K562 (cell line): ENCODE measurements around the gene TRIM27. TPM values are rescaled to one million over a fixed set of nuclear protein-coding genes. Genes with fewer than 3 reads are reported as not detected.

Experiments
- CCAR2 ChIP-seq: fragments of 200-400 bp; formaldehyde crosslinking; IDR thresholded peaks from 2 replicates; pipeline ENCODE4 v1.6.1; 2017; ENCODE audit warnings: mild to moderate bottlenecking, low read depth, low read length
- CREB3L1 ChIP-seq: fragments of 450-650 bp; IDR thresholded peaks from 2 replicates; pipeline ENCODE4 v1.6.1; 2014; ENCODE audit warnings: low read depth, mild to moderate bottlenecking, moderate library complexity, borderline replicate concordance
- DMBX1 ChIP-seq: fragments of 250-450 bp; sonication (Bioruptor Pico); IDR thresholded peaks from 2 replicates; pipeline ENCODE4 v1.8.0; 2022; ENCODE audit warnings: inconsistent platforms, mild to moderate bottlenecking, moderate library complexity, borderline replicate concordance
- HDAC6 ChIP-seq: IDR thresholded peaks from 2 replicates; pipeline ENCODE4 v1.6.1; 2012; ENCODE audit warnings: low read depth, mild to moderate bottlenecking, control low read depth, inconsistent platforms, low read length, moderate library complexity
- KLF1 ChIP-seq: fragments of 450-650 bp; IDR thresholded peaks from 2 replicates; pipeline ENCODE4 v1.6.1; 2016; ENCODE audit warnings: missing genetic modification characterization, missing compliant biosample characterization
- MAZ ChIP-seq, 2 experiments: fragments of 450-650 bp in 1 of 2; sonication (generic) in 1 of 2; formaldehyde crosslinking; IDR thresholded peaks in 1 of 2; conservative IDR thresholded peaks in 1 of 2; 2 replicates each; pipeline versions ENCODE4 v1.4.0 to v1.5.0; 2020; ENCODE audit warnings: mild to moderate bottlenecking in 1 of 2, missing genetic modification reagents in 1 of 2
- MIER1 ChIP-seq: fragments of 450-650 bp; IDR thresholded peaks from 2 replicates; pipeline ENCODE4 v1.6.1; 2016; ENCODE audit warnings: antibody characterized with exemption, mild to moderate bottlenecking, low read depth
- MTF1 ChIP-seq: fragments of 250-450 bp; sonication (Bioruptor Pico); IDR thresholded peaks from 2 replicates; pipeline ENCODE4 v1.9.0; 2021; ENCODE audit warnings: moderate library complexity, mild to moderate bottlenecking, inconsistent platforms, borderline replicate concordance
- PCBP2 ChIP-seq: fragments of 200-400 bp; formaldehyde crosslinking; IDR thresholded peaks from 2 replicates; pipeline ENCODE4 v1.6.1; 2018; ENCODE audit warnings: low read length, low read depth, mild to moderate bottlenecking, moderate library complexity; ENCODE audit not compliant: poor library complexity, severe bottlenecking
- SRSF1 ChIP-seq: fragments of 200-400 bp; formaldehyde crosslinking; IDR thresholded peaks from 2 replicates; pipeline ENCODE4 v1.6.1; 2017; ENCODE audit warnings: mild to moderate bottlenecking, low read depth, low read length, moderate library complexity
- THRB ChIP-seq: fragments of 450-650 bp; formaldehyde crosslinking; conservative IDR thresholded peaks from 2 replicates; pipeline ENCODE4 v1.4.0; 2022; ENCODE audit warnings: mild to moderate bottlenecking, missing genetic modification characterization
- U2AF2 ChIP-seq: fragments of 200-400 bp; formaldehyde crosslinking; optimal IDR thresholded peaks from 2 replicates; pipeline ENCODE3; 2017; ENCODE audit warnings: low read depth, mild to moderate bottlenecking, low read length
- ZNF217 ChIP-seq: sonication (generic); formaldehyde crosslinking; IDR thresholded peaks from 2 replicates; pipeline ENCODE4 v1.8.0; 2022; ENCODE audit warnings: mild to moderate bottlenecking, missing genetic modification reagents
- ZNF318 ChIP-seq, 2 experiments: fragments of 450-650 bp; IDR thresholded peaks; 2 replicates each; pipeline ENCODE4 v1.6.1; 2016; ENCODE audit warnings: mild to moderate bottlenecking in 2 of 2, borderline replicate concordance in 1 of 2, low read depth in 1 of 2, moderate library complexity in 1 of 2
- ZNF41 ChIP-seq: fragments of 250-450 bp; sonication (Bioruptor Pico); conservative IDR thresholded peaks from 2 replicates; pipeline ENCODE4 v1.4.0; 2020; ENCODE audit warnings: mild to moderate bottlenecking
- ZNF561 ChIP-seq: fragments of 450-650 bp; formaldehyde crosslinking; conservative IDR thresholded peaks from 2 replicates; pipeline ENCODE4 v1.4.0; 2020; ENCODE audit warnings: mild to moderate bottlenecking, moderate library complexity
- polyA plus RNA-seq, 8 experiments: library from polyadenylated mRNA; depleted of rRNA in 4 of 8; stranded (reverse) in 5 of 8; unstranded in 3 of 8; fragments of >200 nt; fragmentation: Nextera tagmentation in 2 of 8; fragmentation: Illumina TruSeq in 1 of 8; extraction: Ambion mirVana in 2 of 8; extraction: Trizol in 1 of 8; gene quantifications; 2 replicates each; pipeline versions ENCODE4 v1.2.1 to v1.2.3, GENCODE V29; 2011 to 2014; ENCODE audit warnings: inconsistent platforms in 1 of 8, missing spikeins in 1 of 8
- total RNA-seq, 7 experiments: library from RNA; depleted of rRNA in 6 of 7; stranded (reverse); fragments of >200 nt in 6 of 7; fragmentation: Illumina TruSeq in 2 of 7; extraction: Trizol in 2 of 7; gene quantifications; 2 replicates each; pipeline versions ENCODE4 v1.2.1 to v1.2.3, GENCODE V29; 2011 to 2021; ENCODE audit warnings: low replicate concordance in 1 of 7

The TRIM27 gene
- total and polyA plus RNA-seq, 9 of the 15 experiments (the other 6 are each of a cell fraction or from before 2014, with no cell fraction given) = 37.7 to 235 (median 122) TPM

GRCh38 chr6:28895131-28895812, 28.5 kb downstream of the TRIM27 start (continued):
- TF ChIP-seq DMBX1 (CRISPR knock-in tag) (no peak; the same call in 1 of the 2 replicates), PCBP2 (no peak), CCAR2 (no peak), CREB3L1 (peak; percentile 91), SRSF1 (no peak), MIER1 (no peak), ZNF41 (CRISPR knock-in tag) (0 out of 2 replicates have a peak, but pooled peaks have one; percentile 14), MTF1 (CRISPR knock-in tag) (no peak), KLF1 (tag) (no peak), U2AF2 (no peak), ZNF217 (CRISPR knock-in tag) (no peak), HDAC6 (no peak), ZNF561 (CRISPR knock-in tag) (no peak), THRB (CRISPR knock-in tag) (no peak), MAZ (CRISPR knock-in tag; conservative IDR thresholded peaks at IDR 0.05 in 1 of 2, IDR thresholded peaks at IDR 0.05 in 1 of 2) (peak in 1 of 2 experiments; percentile 43; a peak in 1 of 4 replicates), ZNF318 (IDR thresholded peaks at IDR 0.05; ENCODE audit: borderline replicate concordance in 1 of 2, low read depth in 1 of 2) (0 out of 4 replicates have a peak, but pooled peaks of 1 of the 2 experiments have one; percentile 35)
